ENCODE measurements around the gene MTURN.

MTURN gene

GRCh38 chr7:30209951-30210350 lies 75.2 kb downstream of the MTURN start:
- no peak for DNase-seq (ENCODE audit: low spot score)

Data from putamen (tissue), 1 donor.